Measurements from ENCODE around the gene CES3.

CES3 gene

GRCh38 chr16:66948134-66948836 lies 12.8 kb upstream of the CES3 start:
- H3K4me3 ChIP-seq (ENCODE audit: low read length), result no peak overlapping the region
- no peak overlapping the region for H3K9ac ChIP-seq (ENCODE audit: low read length)
- no peak for DNase-seq
- H3K79me1 ChIP-seq (ENCODE audit: low read length), result no peaks in the 10 kb centered on the region
- no CpG with 5 or more reads among the region's 44 CpGs for WGBS (ENCODE audit: extremely low coverage, insufficient coverage, low lambda C conversion rate)
- H3K27ac ChIP-seq (ENCODE audit: low read depth, low read length), result no peak overlapping the region
- H3K79me2 ChIP-seq (ENCODE audit: control insufficient read depth, insufficient read depth, low read length), result no peaks in the 10 kb centered on the region
- H3K4me2 ChIP-seq (ENCODE audit: low read length), result no peak overlapping the region
- H2BK5ac ChIP-seq (ENCODE audit: low read length), result no peak overlapping the region
- H3K23ac ChIP-seq (ENCODE audit: low read length), result no peak overlapping the region
- no peak overlapping the region for H3K4ac ChIP-seq (ENCODE audit: low read depth, low read length)
- H3K18ac ChIP-seq (ENCODE audit: low read length), result no peak overlapping the region
- H2AK5ac ChIP-seq (ENCODE audit: low read length), result no peak overlapping the region
- peaks cover 11% of the 10 kb centered on the region for H3K27me3 ChIP-seq (ENCODE audit: insufficient read depth, low read length, poor library complexity)
- no peaks in the 10 kb centered on the region for H3K36me3 ChIP-seq (ENCODE audit: control insufficient read depth, insufficient read depth, low read length)
- H4K8ac ChIP-seq (ENCODE audit: low read depth, low read length), result no peak overlapping the region
- H2BK15ac ChIP-seq (replicated peaks; ENCODE audit: low read depth), result no peak overlapping the region
- H2BK120ac ChIP-seq (ENCODE audit: low read depth, low read length), result no peak overlapping the region
- H4K5ac ChIP-seq (ENCODE audit: low read length), result no peak overlapping the region
- H3K4me1 ChIP-seq (ENCODE audit: control insufficient read depth, low read depth, low read length), result no peaks in the 10 kb centered on the region
- no peak overlapping the region for H3K56ac ChIP-seq (ENCODE audit: low read length)

- no peak overlapping the region for H4K8ac ChIP-seq (ENCODE audit: low read depth, low read length)
- H3K4me3 ChIP-seq (ENCODE audit: low read length), result no peak overlapping the region
- no peaks in the 10 kb centered on the region for H3K4me1 ChIP-seq (ENCODE audit: control insufficient read depth, low read depth, low read length)
- no peak for DNase-seq
- H4K5ac ChIP-seq (ENCODE audit: low read length), result no peak overlapping the region
- H3K36me3 ChIP-seq (ENCODE audit: control insufficient read depth, insufficient read depth, low read length), result no peaks in the 10 kb centered on the region
- no peak overlapping the region for H3K27ac ChIP-seq (ENCODE audit: low read depth, low read length)
- no peak overlapping the region for H2AK5ac ChIP-seq (ENCODE audit: low read length)
- WGBS (ENCODE audit: extremely low coverage, insufficient coverage, low lambda C conversion rate), result no CpG with 5 or more reads among the region's 21 CpGs
- no peaks in the 10 kb centered on the region for H3K79me1 ChIP-seq (ENCODE audit: low read length)
- H2BK120ac ChIP-seq (ENCODE audit: low read depth, low read length), result no peak overlapping the region
- H3K27me3 ChIP-seq (ENCODE audit: insufficient read depth, low read length, poor library complexity), result peaks cover 11% of the 10 kb centered on the region
- H3K56ac ChIP-seq (ENCODE audit: low read length), result no peak overlapping the region
- no peaks in the 10 kb centered on the region for H3K79me2 ChIP-seq (ENCODE audit: control insufficient read depth, insufficient read depth, low read length)
- H2BK15ac ChIP-seq (replicated peaks; ENCODE audit: low read depth), result no peak overlapping the region
- no peak overlapping the region for H2BK5ac ChIP-seq (ENCODE audit: low read length)
- no peak overlapping the region for H3K4me2 ChIP-seq (ENCODE audit: low read length)
- no peak overlapping the region for H3K4ac ChIP-seq (ENCODE audit: low read depth, low read length)
- no peak overlapping the region for H3K23ac ChIP-seq (ENCODE audit: low read length)
- H3K9ac ChIP-seq (ENCODE audit: low read length), result no peak overlapping the region
- no peak overlapping the region for H3K18ac ChIP-seq (ENCODE audit: low read length)
Measured at GRCh38 chr16:66948837-66949225, 12.2 kb upstream of the CES3 start.

GRCh38 chr16:66949472-66949871 lies 11.6 kb upstream of the CES3 start:
- H3K18ac ChIP-seq (ENCODE audit: low read length), result no peak overlapping the region
- H3K79me2 ChIP-seq (ENCODE audit: control insufficient read depth, insufficient read depth, low read length), result no peaks in the 10 kb centered on the region
- H3K79me1 ChIP-seq (ENCODE audit: low read length), result no peaks in the 10 kb centered on the region
- H4K5ac ChIP-seq (ENCODE audit: low read length), result no peak overlapping the region
- no peak overlapping the region for H2BK15ac ChIP-seq (replicated peaks; ENCODE audit: low read depth)
- H2BK120ac ChIP-seq (ENCODE audit: low read depth, low read length), result no peak overlapping the region
- H2BK5ac ChIP-seq (ENCODE audit: low read length), result no peak overlapping the region
- H3K4me2 ChIP-seq (ENCODE audit: low read length), result no peak overlapping the region
- no peaks in the 10 kb centered on the region for H3K36me3 ChIP-seq (ENCODE audit: control insufficient read depth, insufficient read depth, low read length)
- H3K27me3 ChIP-seq (ENCODE audit: insufficient read depth, low read length, poor library complexity), result peaks cover 11% of the 10 kb centered on the region
- no peak overlapping the region for H3K4ac ChIP-seq (ENCODE audit: low read depth, low read length)
- no CpG with 5 or more reads among the region's 6 CpGs for WGBS (ENCODE audit: extremely low coverage, insufficient coverage, low lambda C conversion rate)
- H2AK5ac ChIP-seq (ENCODE audit: low read length), result no peak overlapping the region
- H4K8ac ChIP-seq (ENCODE audit: low read depth, low read length), result no peak overlapping the region
- H3K9ac ChIP-seq (ENCODE audit: low read length), result no peak overlapping the region
- H3K56ac ChIP-seq (ENCODE audit: low read length), result no peak overlapping the region
- H3K4me1 ChIP-seq (ENCODE audit: control insufficient read depth, low read depth, low read length), result no peaks in the 10 kb centered on the region
- no peak for DNase-seq
- no peak overlapping the region for H3K27ac ChIP-seq (ENCODE audit: low read depth, low read length)
- no peak overlapping the region for H3K23ac ChIP-seq (ENCODE audit: low read length)
- H3K4me3 ChIP-seq (ENCODE audit: low read length), result no peak overlapping the region

GRCh38 chr16:66950437-66950836 lies 10.6 kb upstream of the CES3 start:
- no peak overlapping the region for H3K27ac ChIP-seq (ENCODE audit: low read depth, low read length)
- no peak overlapping the region for H3K56ac ChIP-seq (ENCODE audit: low read length)
- no peak overlapping the region for H3K23ac ChIP-seq (ENCODE audit: low read length)
- whole genome bisulfite sequencing (ENCODE audit: extremely low coverage, insufficient coverage, low lambda C conversion rate), result no CpG with 5 or more reads among the region's 2 CpGs
- H3K18ac ChIP-seq (ENCODE audit: low read length), result no peak overlapping the region
- no peaks in the 10 kb centered on the region for H3K4me1 ChIP-seq (ENCODE audit: control insufficient read depth, low read depth, low read length)
- H2BK120ac ChIP-seq (ENCODE audit: low read depth, low read length), result no peak overlapping the region
- no peaks in the 10 kb centered on the region for H3K36me3 ChIP-seq (ENCODE audit: control insufficient read depth, insufficient read depth, low read length)
- H4K8ac ChIP-seq (ENCODE audit: low read depth, low read length), result no peak overlapping the region
- no peak overlapping the region for H2AK5ac ChIP-seq (ENCODE audit: low read length)
- H3K79me1 ChIP-seq (ENCODE audit: low read length), result no peaks in the 10 kb centered on the region
- H4K5ac ChIP-seq (ENCODE audit: low read length), result no peak overlapping the region
- no peak overlapping the region for H3K4ac ChIP-seq (ENCODE audit: low read depth, low read length)
- H2BK5ac ChIP-seq (ENCODE audit: low read length), result no peak overlapping the region
- no peak for DNase-seq
- H3K4me2 ChIP-seq (ENCODE audit: low read length), result no peak overlapping the region
- no peak overlapping the region for H2BK15ac ChIP-seq (replicated peaks; ENCODE audit: low read depth)
- peaks cover 11% of the 10 kb centered on the region for H3K27me3 ChIP-seq (ENCODE audit: insufficient read depth, low read length, poor library complexity)
- H3K4me3 ChIP-seq (ENCODE audit: low read length), result no peak overlapping the region
- H3K9ac ChIP-seq (ENCODE audit: low read length), result no peak overlapping the region
- no peaks in the 10 kb centered on the region for H3K79me2 ChIP-seq (ENCODE audit: control insufficient read depth, insufficient read depth, low read length)

GRCh38 chr16:66950971-66951790 lies 9.9 kb upstream of the CES3 start:
- no CpG with 5 or more reads among the region's 4 CpGs for WGBS (ENCODE audit: extremely low coverage, insufficient coverage, low lambda C conversion rate)
- no peaks in the 10 kb centered on the region for H3K79me1 ChIP-seq (ENCODE audit: low read length)
- no peak overlapping the region for H4K8ac ChIP-seq (ENCODE audit: low read depth, low read length)
- no peak overlapping the region for H3K9ac ChIP-seq (ENCODE audit: low read length)
- no peak overlapping the region for H3K18ac ChIP-seq (ENCODE audit: low read length)
- H3K79me2 ChIP-seq (ENCODE audit: control insufficient read depth, insufficient read depth, low read length), result no peaks in the 10 kb centered on the region
- H2BK120ac ChIP-seq (ENCODE audit: low read depth, low read length), result no peak overlapping the region
- H3K4me1 ChIP-seq (ENCODE audit: control insufficient read depth, low read depth, low read length), result no peaks in the 10 kb centered on the region
- H2BK15ac ChIP-seq (replicated peaks; ENCODE audit: low read depth), result no peak overlapping the region
- no peak overlapping the region for H4K5ac ChIP-seq (ENCODE audit: low read length)
- no peak overlapping the region for H3K4me2 ChIP-seq (ENCODE audit: low read length)
- no peak overlapping the region for H3K4me3 ChIP-seq (ENCODE audit: low read length)
- no peak overlapping the region for H3K56ac ChIP-seq (ENCODE audit: low read length)
- H3K23ac ChIP-seq (ENCODE audit: low read length), result no peak overlapping the region
- peak; percentile 13 for DNase-seq
- no peak overlapping the region for H3K4ac ChIP-seq (ENCODE audit: low read depth, low read length)
- peaks cover 11% of the 10 kb centered on the region for H3K27me3 ChIP-seq (ENCODE audit: insufficient read depth, low read length, poor library complexity)
- H2AK5ac ChIP-seq (ENCODE audit: low read length), result no peak overlapping the region
- H2BK5ac ChIP-seq (ENCODE audit: low read length), result no peak overlapping the region
- H3K36me3 ChIP-seq (ENCODE audit: control insufficient read depth, insufficient read depth, low read length), result no peaks in the 10 kb centered on the region
- no peak overlapping the region for H3K27ac ChIP-seq (ENCODE audit: low read depth, low read length)

All from mesendoderm (in vitro differentiated cells).